ENCODE results near the gene NGFR.

The NGFR gene

GRCh38 chr17:49494399-49494985 is 601 bp upstream of the NGFR start:
- Histone ChIP-seq H3K36me3 (replicated peaks; ENCODE audit: insufficient read depth, low read length) (no peaks in the 10 kb centered on the region), H3K4me3 (ENCODE audit: low read length) (no peak overlapping the region; the same call in 1 of the 2 replicates), H3K9me3 (replicated peaks; ENCODE audit: insufficient read depth, low read length) (no peaks in the 10 kb centered on the region), H3K27ac (ENCODE audit: low read length) (no peak overlapping the region), H3K4me1 (ENCODE audit: low read length) (peaks cover 6% of the 10 kb centered on the region; the same call in 1 of the 2 replicates), H4K20me1 (ENCODE audit: insufficient read depth, low read length) (peaks cover 8% of the 10 kb centered on the region; the same call in 1 of the 2 replicates), H2AFZ (ENCODE audit: low read length) (no peak overlapping the region), H3K79me2 (ENCODE audit: low read length) (no peaks in the 10 kb centered on the region), H3K4me2 (ENCODE audit: low read depth, low read length) (no peak overlapping the region), H3K9me2 (replicated peaks; ENCODE audit: insufficient read depth, low read length) (no peaks in the 10 kb centered on the region), H3K9ac (ENCODE audit: low read length) (no peak overlapping the region), H3K27me3 (replicated peaks; ENCODE audit: insufficient read depth, low read length) (peaks cover 96% of the 10 kb centered on the region), H3F3A (ENCODE audit: insufficient read depth, low read length) (no peaks in the 10 kb centered on the region)
- DNase-seq = no peak
- TF ChIP-seq EZH2 (optimal IDR thresholded peaks at IDR 0.05; ENCODE audit: low read depth, low read length) (no peak), CTCF (IDR thresholded peaks at IDR 0.05; ENCODE audit: low read length) (no peak), EZH2phosphoT487 (IDR thresholded peaks at IDR 0.05; ENCODE audit: low read length) (no peak)

- Histone ChIP-seq H3K79me2 (ENCODE audit: low read length) (no peaks in the 10 kb centered on the region), H3K9me2 (replicated peaks; ENCODE audit: insufficient read depth, low read length) (no peaks in the 10 kb centered on the region), H3F3A (ENCODE audit: insufficient read depth, low read length) (no peaks in the 10 kb centered on the region), H3K4me3 (ENCODE audit: low read length) (peak overlapping the region; percentile 51), H3K4me2 (ENCODE audit: low read depth, low read length) (peak overlapping the region; percentile 82; the same call in 1 of the 2 replicates), H2AFZ (ENCODE audit: low read length) (no peak overlapping the region), H4K20me1 (ENCODE audit: insufficient read depth, low read length) (peaks cover 8% of the 10 kb centered on the region; the same call in 1 of the 2 replicates), H3K9ac (ENCODE audit: low read length) (no peak overlapping the region), H3K36me3 (replicated peaks; ENCODE audit: insufficient read depth, low read length) (no peaks in the 10 kb centered on the region), H3K4me1 (ENCODE audit: low read length) (peaks cover 6% of the 10 kb centered on the region; the same call in 1 of the 2 replicates), H3K9me3 (replicated peaks; ENCODE audit: insufficient read depth, low read length) (no peaks in the 10 kb centered on the region), H3K27ac (ENCODE audit: low read length) (no peak overlapping the region), H3K27me3 (replicated peaks; ENCODE audit: insufficient read depth, low read length) (peaks cover 96% of the 10 kb centered on the region)
- TF ChIP-seq EZH2phosphoT487 (IDR thresholded peaks at IDR 0.05; ENCODE audit: low read length) (no peak), CTCF (IDR thresholded peaks at IDR 0.05; ENCODE audit: low read length) (no peak), EZH2 (optimal IDR thresholded peaks at IDR 0.05; ENCODE audit: low read depth, low read length) (no peak)
- DNase-seq = no peak
Measured at GRCh38 chr17:49495842-49496182, 719 bp downstream of the NGFR start.

- H3K4me2 ChIP-seq (ENCODE audit: low read depth, low read length) = peak overlapping the region; percentile 82; the same call in 1 of the 2 replicates
- DNase-seq = peak; percentile 49
- no peaks in the 10 kb centered on the region for H3F3A ChIP-seq (ENCODE audit: insufficient read depth, low read length)
- peak overlapping the region; percentile 15; the same call in 1 of the 2 replicates for H3K4me3 ChIP-seq (ENCODE audit: low read length)
- peaks cover 8% of the 10 kb centered on the region; the same call in 1 of the 2 replicates for H4K20me1 ChIP-seq (ENCODE audit: insufficient read depth, low read length)
- no peak overlapping the region for H3K9ac ChIP-seq (ENCODE audit: low read length)
- peaks cover 96% of the 10 kb centered on the region for H3K27me3 ChIP-seq (replicated peaks; ENCODE audit: insufficient read depth, low read length)
- no peak overlapping the region for H3K27ac ChIP-seq (ENCODE audit: low read length)
- H3K9me2 ChIP-seq (replicated peaks; ENCODE audit: insufficient read depth, low read length) = no peaks in the 10 kb centered on the region
- no peak overlapping the region for H2AFZ ChIP-seq (ENCODE audit: low read length)
- no peaks in the 10 kb centered on the region for H3K79me2 ChIP-seq (ENCODE audit: low read length)
- no peaks in the 10 kb centered on the region for H3K9me3 ChIP-seq (replicated peaks; ENCODE audit: insufficient read depth, low read length)
- H3K36me3 ChIP-seq (replicated peaks; ENCODE audit: insufficient read depth, low read length) = no peaks in the 10 kb centered on the region
- peaks cover 6% of the 10 kb centered on the region; the same call in 1 of the 2 replicates for H3K4me1 ChIP-seq (ENCODE audit: low read length)
- TF ChIP-seq EZH2phosphoT487 (IDR thresholded peaks at IDR 0.05; ENCODE audit: low read length) (no peak), CTCF (IDR thresholded peaks at IDR 0.05; ENCODE audit: low read length) (peak; percentile 66)
Measured at GRCh38 chr17:49496183-49496866, 1.2 kb downstream of the NGFR start.
